Activated gamma-delta T cell (primary cell): ENCODE results near the gene LYSET.
"Not testable (repeated sequence)": the region's sequence is repeated elsewhere in the genome, so short reads cannot be mapped to it uniquely, and the experiment has no call there.

ENCODE experiments used
- DNase-seq: peaks from one replicate; lab custom pipeline; 2025; lab: John Stamatoyannopoulos, UW
- total RNA-seq, 2 donors: gene quantifications; one replicate each; lab custom pipeline; 2026; lab: John Stamatoyannopoulos, UW

LYSET gene, protein sequence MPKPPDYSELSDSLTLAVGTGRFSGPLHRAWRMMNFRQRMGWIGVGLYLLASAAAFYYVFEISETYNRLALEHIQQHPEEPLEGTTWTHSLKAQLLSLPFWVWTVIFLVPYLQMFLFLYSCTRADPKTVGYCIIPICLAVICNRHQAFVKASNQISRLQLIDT
- 7.0 to 7.1 reads per million in 2 donors for total RNA-seq

DNA sequence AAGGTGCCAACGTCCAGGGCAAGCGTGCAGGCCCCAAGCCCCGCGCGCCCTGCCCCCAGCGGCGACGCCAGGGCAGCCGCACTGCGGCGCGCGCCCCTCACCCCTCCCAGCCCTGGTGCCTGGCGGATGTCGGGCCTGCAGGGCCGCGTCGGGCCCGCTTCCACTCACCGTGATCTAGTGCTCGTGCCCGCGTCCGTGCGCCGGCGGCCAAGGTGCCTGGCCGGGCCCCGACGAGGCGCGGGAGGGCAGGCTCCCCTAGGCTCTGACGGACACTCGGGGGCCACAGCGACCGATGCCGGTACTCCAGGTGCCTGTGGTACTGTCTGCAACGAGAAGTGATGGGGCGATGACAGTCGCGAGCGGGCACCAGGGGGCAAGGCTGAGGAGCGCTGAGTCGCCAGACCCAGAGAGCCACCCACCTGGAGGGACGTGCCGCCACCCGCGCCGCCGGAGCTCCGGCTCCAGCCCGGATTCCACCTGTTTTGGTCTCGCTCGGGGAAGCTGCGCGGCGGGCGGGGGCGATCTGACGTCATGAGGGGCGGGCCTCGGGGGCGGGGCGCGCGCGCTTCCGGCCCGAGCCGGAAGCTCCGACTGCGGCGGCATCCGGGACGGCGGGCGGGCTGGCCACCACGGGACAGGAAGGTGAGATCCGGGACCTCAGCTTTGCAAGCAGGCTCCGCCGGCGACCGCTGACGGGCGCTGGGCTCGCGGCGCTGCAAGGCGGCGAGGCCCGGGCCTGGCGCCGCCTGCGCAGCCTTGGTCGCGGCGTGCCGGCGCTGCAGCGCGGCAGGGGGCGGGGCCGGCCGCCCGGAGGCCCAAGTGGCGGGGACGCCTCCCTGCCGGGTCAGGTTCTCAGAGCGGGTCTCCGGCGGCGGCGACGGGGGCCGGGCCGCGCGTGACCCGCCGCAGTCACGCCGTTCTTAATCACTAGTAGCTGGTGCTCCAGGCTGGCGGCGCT lies at the start of gene LYSET, which contains the start of gene MOAP1:
Gene LYSET, plus strand, starts transcription at position 927 of the 958 bp plus-strand sequence. CDS start 89 bp downstream, outside the sequence.
Gene MOAP1, minus strand, starts transcription at position 507 of the 958 bp plus-strand sequence. CDS start 655 bp downstream, outside the sequence.
- DNase-seq = peak; percentile 96

DNA sequence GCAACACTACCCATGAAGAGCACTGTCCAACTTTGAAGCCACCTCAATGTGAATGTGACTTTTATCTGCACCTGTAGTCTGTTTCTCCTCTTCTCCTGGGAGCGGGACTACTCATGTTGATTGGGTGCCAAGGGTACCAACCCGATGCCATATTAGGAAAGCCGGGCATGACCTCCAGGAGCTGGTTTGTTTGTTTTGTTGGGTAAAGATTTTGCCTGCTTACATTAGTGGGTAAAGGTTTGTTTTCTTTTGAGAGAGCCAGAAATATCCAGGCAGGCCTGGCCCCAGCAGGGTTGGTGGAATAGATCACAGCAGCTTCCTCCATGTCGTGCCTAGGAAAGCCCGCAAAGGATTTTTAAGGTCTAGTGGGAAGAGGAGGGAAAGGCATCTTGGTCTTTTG lies 49.7 kb upstream of the LYSET start:
- DNase-seq = no peak

DNA sequence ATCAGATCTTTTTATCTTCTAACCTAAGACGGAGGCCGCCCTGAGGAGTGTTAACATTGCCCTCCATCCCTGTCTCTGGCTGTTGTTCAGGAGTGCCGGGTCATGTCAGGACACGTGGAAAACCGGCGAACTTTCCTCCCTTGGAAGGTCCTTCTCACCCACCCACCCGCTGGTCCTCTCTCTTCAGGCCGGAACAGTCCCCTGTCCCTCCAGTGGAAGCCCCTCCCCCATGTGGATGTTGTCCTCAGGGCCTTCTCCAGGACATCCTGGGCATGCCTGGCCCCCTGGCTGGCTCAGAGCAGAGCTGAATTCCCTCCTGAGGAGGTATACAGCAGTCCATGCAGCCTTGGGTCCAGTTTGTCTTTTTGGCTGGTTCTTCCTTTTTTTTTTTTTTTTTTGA lies 49.1 kb upstream of the LYSET start:
- no peak for DNase-seq

DNA sequence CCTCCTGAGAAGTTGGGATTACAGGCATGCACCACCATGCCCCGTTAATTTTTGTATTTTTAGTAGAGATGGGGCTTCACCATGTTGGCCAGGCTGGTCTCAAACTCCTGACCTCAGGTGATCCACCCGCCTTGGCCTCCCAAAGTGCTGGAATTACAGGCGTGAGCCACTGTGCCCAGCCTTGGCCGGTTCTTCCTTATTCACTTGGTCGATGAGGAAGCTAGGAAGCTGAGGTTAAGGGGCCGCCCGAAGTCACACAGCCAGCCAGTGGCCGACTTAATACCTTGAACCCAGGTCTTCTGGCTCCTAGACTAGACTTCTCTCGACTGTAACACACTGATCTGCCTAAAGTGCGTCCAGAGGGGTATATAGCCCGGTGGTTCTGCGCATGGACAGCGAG lies 48.6 kb upstream of the LYSET start:
- DNase-seq = not testable (repeated sequence)

DNA sequence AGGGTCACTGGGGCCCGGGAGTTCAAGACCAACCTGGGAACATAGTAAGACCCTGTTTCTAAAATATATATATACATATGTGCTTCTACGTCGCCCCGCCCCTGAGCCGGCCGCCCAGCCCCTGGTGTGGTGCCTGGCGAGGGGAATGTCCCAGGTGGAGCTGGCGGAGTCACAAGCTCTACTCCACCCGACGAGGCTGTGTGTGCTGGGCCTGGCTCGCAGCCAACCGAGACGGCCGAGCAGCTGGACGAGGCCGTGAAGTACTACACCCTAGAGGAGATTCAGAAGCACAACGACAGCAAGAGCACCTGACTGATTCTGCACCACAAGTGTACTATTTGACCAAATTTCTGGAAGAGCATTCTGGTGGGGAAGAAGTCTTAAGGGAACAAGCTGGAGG lies 47.3 kb upstream of the LYSET start:
- no peak for DNase-seq

DNA sequence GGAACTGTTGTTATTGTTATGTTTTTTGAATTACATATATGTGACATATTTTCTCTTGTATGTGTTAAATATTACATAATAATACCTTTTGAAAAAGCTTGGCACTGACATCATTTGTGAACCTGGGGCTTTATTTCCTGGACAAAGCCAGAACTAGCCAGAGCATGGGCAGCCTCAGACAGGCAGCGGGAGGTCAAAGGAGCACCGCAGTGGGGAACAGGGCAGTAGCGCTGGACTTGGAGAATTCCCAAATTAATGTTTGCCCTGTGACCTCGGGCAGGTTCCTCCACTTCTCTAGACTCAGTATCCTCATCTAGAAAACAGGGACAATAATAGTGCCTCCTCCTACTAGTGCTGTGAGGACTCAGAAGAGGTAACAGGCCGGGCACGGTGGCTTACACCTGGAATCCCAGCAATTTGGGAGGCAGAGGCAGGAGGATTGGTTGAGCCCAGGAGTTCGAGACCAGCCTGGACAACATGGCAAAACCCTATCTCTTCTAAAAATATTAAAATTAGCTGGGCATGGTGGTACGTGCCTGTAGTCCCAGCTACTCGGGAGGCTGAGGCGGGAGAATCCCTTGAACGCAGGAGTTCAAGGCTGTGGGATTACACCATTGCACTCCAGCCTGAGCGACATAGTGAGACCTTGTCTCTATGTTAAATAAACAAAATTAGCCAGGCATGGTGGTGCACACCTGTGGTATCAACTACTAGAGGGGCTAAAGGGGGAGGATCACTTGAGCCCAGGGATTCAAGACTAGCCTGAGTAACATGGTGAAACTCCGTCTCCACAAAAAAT lies 42.1 kb upstream of the LYSET start:
- no peak for DNase-seq

DNA sequence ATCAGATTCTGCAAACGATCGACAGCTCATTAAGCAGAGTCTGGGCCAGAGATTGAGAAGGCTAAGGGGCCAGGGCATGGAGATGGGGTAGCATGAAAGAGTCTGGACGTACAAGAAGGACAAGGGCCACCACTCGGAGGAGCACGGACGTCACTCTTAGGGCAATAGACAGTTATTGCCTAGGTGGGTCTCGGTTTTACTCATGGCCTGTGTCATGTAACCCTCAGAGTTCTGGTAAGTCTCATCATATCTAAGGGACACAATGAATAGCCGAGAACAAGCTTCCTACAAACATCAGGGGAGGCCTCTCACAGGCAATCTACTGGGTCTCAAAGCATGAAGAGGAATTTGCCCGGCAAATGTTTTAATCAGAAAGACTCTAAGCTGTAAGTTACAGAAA lies 39.0 kb upstream of the LYSET start:
- DNase-seq = no peak

DNA sequence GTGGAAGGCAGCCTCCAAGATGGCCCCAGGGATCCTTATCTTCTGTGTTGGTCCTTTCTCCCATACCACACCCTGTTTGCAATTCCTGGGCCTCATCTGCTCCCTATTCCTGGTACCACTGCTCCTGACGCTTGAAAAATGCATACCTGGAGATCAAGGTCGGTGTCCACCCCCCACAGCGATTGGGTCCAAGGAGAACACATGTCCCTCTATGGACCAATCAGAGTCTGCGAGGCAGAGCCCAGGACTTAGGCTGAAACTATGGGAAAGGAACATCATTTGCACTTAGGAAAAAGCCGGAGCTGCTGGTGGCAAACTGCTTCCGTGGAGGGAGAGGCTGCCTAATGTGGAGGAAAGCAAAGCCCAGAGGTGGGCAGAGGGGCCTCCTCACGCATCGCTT lies 36.1 kb upstream of the LYSET start:
- DNase-seq = no peak

DNA sequence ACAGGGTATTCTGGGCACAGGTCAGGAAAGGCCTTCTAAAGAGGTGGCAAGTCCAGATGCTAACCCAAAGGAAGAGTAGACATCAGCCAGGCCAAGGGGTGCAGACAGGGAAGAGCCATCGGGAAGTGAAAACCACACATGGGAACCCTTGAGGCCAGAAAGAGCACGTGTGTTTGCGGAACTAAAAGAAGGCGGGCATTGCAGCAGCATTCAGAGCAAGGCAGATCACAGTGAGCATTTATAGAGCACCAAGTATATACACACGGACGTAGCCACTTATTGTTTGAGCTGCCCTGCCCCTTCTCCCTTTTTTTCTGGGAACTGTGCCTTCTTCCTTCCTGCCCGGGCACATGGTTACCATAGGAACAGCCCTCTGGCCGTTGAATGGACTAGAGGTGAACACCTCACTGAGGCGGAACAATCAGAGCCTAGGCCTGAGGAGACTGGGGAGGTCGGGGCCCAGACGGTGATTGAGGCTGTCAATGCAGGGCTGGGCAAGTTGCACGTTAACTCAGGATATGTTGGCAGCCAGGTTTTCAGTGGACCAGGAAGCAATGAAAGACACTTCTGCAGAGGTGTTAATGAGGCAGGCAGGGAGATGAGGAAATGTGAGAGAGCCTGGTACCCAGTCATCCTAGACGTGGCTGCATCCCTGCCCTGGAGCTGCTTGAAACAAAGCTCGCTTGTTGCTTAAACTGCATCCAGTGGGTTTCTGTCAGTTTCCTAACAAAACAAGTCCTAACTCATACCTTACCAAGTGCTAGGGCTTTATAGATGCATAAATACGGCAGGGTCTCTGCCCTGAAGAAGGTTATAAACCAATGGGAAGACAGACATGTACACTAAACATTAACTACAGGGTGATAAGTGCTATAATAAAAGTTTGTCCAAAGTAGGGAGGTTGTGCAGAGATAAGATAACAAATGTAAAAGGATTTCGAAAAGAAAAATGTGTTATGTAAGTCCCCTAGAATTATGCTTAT lies 34.6 kb upstream of the LYSET start:
- DNase-seq = no peak

DNA sequence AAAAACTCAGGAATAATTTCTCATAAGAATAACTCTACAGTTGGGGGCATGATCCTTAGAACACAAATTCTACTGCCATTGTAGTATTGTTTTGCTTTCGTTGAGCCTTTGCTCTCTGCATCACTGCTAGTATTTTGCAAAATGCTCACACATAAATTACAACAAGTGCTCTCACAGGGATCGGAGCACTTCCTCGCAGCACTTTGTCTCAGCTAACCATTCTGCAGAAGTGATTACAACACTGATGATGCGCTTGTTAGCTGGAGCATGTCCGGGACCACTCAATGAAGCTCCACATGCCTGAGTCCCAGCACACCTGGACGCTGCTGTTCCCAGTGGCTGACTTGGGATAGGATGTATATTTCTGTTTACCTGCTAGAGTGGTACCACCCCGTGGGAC lies 32.0 kb upstream of the LYSET start:
- DNase-seq = no peak

DNA sequence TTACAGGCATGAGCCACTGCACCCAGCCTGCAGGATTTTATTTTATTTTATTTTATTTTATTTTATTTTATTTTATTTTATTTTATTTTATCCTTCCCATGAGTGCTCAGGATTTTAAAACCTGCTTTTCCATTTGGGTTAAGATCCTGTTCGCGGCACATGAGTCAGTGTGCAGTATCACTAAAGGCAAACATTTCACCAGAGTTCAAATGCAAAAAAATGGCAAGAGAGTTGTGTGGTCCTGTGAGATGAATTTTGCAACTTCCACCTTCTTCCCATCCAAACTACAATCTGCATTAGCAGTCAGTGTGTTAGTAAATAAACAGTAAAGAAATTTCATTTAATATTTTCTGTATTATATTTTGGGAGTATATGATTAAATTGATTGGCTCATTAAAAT lies 29.4 kb upstream of the LYSET start:
- no peak for DNase-seq

DNA sequence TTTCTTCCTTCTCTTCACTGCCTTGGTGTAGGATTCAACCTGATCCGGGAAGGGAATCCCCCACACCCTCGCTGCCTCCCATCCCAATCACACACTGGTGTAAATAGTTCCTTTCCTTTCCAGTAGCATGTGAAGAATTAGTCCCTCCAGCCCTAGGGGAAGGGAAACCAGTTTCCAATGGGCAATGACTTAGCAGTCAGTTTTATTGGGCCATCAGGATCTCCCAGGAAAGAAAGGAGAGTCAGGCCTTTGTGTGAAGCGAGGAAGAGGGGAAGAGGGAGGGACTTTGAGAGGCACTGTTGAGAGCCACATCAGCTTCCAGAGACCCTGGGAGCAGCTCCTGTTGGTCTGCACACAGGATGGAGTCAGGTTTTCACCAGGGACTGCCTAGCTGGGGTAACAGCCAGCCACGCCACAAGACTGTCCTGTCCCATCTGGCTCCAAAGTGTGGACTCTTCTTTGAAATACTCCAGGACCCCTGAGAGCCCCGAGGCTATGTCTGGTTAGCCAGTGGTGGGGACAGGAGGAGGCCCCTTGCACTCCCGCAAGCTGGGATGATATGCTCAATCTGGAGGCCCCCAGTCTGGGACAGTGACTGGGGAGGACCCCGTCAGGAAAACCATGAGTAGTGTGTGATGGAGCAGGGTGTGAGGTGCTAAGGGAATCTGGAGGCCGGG lies 28.3 kb upstream of the LYSET start:
- no peak for DNase-seq

DNA sequence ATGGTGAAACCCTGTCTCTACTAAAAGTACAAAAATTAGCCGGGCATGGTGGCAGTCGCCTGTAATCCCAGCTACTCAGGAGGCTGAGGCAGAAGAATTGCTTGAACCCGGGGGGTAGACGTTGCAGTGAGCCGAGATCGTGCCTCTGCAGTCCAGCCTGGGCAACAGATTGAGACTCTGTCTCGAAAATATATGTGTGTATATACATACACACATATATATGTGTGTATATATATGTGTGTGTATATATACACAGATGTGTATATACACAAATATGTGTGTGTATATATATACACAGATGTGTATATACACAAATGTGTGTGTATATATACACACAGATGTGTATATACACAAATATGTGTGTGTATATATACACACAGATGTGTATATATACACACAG lies 26.8 kb upstream of the LYSET start:
- not testable (repeated sequence) for DNase-seq

DNA sequence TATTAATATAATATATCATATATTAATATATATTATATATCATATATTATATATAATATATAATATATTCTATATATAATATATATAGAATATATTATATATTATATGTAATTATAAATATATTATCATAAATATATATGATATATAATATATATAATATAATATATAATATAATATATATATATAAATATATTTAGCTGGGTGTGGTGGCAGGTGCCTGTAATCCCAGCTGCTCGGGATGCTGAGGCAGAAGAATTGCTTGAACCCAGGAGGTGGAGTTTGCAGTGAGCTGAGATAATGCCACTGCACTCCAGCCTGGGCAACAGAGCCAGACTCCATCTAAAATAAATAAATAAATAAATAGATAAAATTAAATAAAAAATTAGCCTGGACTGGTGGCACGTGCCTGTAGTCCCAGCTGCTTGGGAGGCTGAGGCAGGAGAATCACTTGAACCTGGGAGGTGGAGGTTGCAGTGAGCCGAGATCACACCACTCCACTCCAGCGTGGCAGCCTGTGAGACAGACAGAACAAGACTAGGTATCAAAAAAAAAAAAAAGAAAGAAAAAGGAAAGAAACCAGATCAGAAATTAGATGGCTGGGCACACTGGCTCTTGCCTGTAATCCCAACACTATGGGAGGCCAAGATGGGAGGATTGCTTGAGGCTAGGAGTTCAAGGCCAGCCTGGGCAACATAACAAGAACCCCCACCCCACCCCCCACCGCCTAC lies 25.3 kb upstream of the LYSET start:
- DNase-seq = not testable (repeated sequence)

DNA sequence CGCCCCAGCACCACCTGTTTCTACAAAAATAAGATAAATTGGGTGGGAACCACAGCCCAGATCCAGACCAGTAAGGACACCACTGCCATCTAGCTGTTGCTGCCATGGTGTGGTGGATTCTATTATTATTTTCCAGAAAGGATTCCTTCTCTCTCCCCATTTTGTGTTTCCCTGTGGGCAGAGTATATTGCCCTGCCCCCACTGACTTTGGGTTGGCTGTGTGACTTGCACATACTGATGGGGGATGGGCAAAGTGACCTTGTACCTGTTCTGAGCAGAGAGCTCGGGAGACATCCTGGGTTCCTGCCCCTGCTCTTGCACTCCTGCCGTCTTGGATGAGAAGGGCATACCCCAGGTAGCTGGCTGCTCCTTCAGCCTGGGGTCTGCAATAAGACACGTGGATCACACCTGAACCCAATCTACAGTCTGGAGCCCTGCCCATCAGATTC lies 24.7 kb upstream of the LYSET start:
- no peak for DNase-seq

DNA sequence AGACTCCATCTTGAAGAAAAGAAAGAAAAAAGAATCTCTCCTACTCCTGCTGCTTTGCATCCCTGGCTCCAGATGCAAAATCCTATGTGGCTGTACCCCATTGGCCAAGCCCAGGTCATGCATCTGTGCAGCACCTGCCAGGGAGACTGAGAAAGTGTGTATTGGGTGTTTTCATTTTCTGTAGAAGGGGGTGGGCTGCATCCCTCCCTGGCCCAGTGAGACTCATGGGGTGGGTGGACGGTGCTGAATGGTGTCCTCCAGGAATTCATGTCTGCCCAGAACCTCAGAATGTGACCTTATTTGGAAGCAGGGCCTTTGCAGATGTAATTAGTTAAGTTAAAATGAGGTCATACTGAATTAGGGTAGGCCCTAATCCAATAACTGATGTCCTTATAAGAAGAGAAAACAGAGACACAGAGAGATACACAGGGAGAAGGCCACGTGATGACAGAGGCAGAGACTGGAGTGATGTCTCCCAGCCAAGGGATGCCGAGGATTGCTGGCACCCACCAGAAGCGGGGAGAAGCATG lies 23.6 kb upstream of the LYSET start:
- no peak for DNase-seq

DNA sequence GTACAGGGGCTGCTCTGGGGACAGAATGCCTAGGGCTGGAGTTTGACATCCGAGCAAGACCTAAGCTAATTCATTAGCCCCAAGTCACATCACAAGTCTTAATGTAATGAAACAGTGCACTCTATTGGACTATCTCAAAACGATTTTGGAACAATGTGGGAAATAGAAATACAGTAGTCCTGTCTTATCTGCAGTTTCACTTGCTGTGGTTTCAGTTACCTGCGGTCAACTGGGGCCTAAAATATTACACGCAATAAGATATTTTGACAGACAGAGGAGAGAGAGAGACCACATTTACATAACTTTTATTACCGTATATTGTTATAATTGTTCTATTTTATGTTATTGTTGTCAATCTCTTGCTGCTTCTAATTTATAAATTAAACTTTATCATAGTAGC lies 21.6 kb upstream of the LYSET start:
- DNase-seq = no peak

DNA sequence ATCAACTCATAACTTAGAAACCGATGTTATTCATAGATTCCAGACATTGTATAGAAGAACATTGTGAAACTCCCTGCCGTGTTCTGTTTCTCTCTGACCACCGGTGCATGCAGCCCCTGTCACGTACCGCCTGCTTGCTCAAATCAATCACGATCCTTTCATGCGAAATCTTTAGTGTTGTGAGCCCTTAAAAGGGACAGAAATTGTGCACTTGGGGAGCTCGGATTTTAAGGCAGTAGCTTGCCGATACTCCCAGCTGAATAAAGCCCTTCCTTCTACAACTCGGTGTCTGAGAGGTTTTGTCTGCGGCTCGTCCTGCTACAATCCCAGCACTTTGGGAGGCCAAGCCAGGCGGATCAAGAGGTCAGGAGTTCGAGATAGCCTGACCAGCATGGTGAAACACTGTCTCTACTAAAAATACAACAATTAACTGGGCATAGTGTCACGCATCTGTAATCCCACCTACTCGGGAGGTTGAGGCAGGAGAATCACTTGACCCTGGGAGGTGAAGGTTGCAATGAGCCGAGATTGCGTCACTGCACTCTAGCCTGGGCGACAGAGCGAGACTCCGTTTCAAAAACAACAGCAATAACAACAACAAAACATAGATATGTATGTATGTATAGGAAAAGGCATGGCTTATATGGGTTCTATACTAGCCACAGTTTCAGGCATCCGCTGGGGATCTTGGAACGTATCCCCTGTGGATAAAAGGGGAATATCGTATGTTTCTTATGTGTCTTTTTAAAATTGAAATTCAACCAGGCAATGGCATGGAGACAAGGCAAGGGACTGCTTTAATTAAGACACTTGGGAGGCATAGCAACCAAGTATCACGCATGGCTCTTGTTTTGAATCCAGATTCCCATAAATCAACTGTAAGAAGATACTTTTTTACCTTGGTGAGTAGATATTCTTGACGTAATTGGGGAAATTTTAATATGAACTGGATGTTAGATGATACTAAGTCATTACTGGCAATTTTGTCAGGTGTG lies 19.5 kb upstream of the LYSET start:
- not testable (repeated sequence) for DNase-seq
